SK-N-DZ (cell line): Measurements from ENCODE around the gene EFCAB12.
A peak's percentile ranks its signal among the peaks of the same experiment; 100 is the strongest.
"Not testable (repeated sequence)": the region's sequence is repeated elsewhere in the genome, so short reads cannot be mapped to it uniquely, and the experiment has no call there.

Experiments
- DNase-seq: peaks from one replicate; pipeline ENCODE4 v3.0.0-alpha.2; 2015; ENCODE audit warnings: low spot score
- small RNA-seq, 2 experiments: library from RNA; depleted of rRNA; stranded (forward); fragments of <200 nt; gene quantifications; one replicate each; pipeline ENCODE3, GENCODE V24; 2014

Gene EFCAB12

GRCh38 chr3:129369711-129370110 lies 58.7 kb downstream of the EFCAB12 start:
- no peak for DNase-seq

- DNase-seq = no peak
These were observed 60.6 kb downstream of the EFCAB12 start for GRCh38 chr3:129367821-129368220.

- DNase-seq = no peak
These were observed 62.1 kb downstream of the EFCAB12 start for GRCh38 chr3:129366312-129366831.

GRCh38 chr3:129365296-129366136 lies 62.9 kb downstream of the EFCAB12 start:
- DNase-seq = peak; percentile 86

GRCh38 chr3:129364811-129365210 lies 63.6 kb downstream of the EFCAB12 start:
- DNase-seq = not testable (repeated sequence)

GRCh38 chr3:129363356-129363755 lies 65.1 kb downstream of the EFCAB12 start:
- not testable (repeated sequence) for DNase-seq

- peak; percentile 67 for DNase-seq
These were observed 67.6 kb downstream of the EFCAB12 start for GRCh38 chr3:129360705-129361460.

- peak; percentile 74 for DNase-seq
These were observed 68.2 kb downstream of the EFCAB12 start for GRCh38 chr3:129360171-129360611.

- no peak for DNase-seq
These were observed 69.6 kb downstream of the EFCAB12 start for GRCh38 chr3:129358772-129359371.

- DNase-seq = peak; percentile 45
These were observed 70.2 kb downstream of the EFCAB12 start for GRCh38 chr3:129358177-129358771.

- DNase-seq = no peak
These were observed 70.8 kb downstream of the EFCAB12 start for GRCh38 chr3:129357616-129358015.

- DNase-seq = no peak
These were observed 71.5 kb downstream of the EFCAB12 start for GRCh38 chr3:129356756-129357425.

GRCh38 chr3:129353589-129353941 lies 74.9 kb downstream of the EFCAB12 start:
- no peak for DNase-seq

- DNase-seq = no peak
These were observed 75.5 kb downstream of the EFCAB12 start for GRCh38 chr3:129352650-129353588.

- DNase-seq = no peak
These were observed 76.4 kb downstream of the EFCAB12 start for GRCh38 chr3:129352045-129352444.

Small RNAs within 50 kb of the gene (small RNA-seq; reads per million reads assigned to genes)
- gene SNORA7B = 1.6 to 15.6 reads per million in 2 experiments
